Immature natural killer cell (primary cell): Measurements from ENCODE around the gene SMU1. TPM values are rescaled to one million over a fixed set of nuclear protein-coding genes. Genes with fewer than 3 reads are reported as not detected.
A peak's percentile ranks its signal among the peaks of the same experiment; 100 is the strongest.

Experiments used
- DNase-seq, 3 donors: peaks; one replicate each; pipeline ENCODE4 v3.0.0; 2022; ENCODE audit warnings: mixed read lengths in 1 of 3
- H3K27ac Mint-ChIP-seq, 6 donors: one replicate each; pipeline ENCODE4 v1.8.0; 2020; ENCODE audit warnings: mixed read lengths in 6 of 6, mild to moderate bottlenecking in 5 of 6, inconsistent platforms in 4 of 6, moderate library complexity in 3 of 6
- H3K27me3 Mint-ChIP-seq, 3 donors: one replicate each; pipeline ENCODE4 v1.8.0; 2020 to 2021; ENCODE audit warnings: low read depth in 3 of 3, mild to moderate bottlenecking in 3 of 3, mixed read lengths in 3 of 3, moderate library complexity in 3 of 3, inconsistent platforms in 1 of 3
- H3K36me3 Mint-ChIP-seq, 3 donors: one replicate each; pipeline ENCODE4 v1.8.0; 2020; ENCODE audit warnings: mixed read lengths in 3 of 3, inconsistent platforms in 2 of 3, mild to moderate bottlenecking in 2 of 3
- H3K4me1 Mint-ChIP-seq, 2 donors: one replicate each; pipeline ENCODE4 v1.8.0; 2020; ENCODE audit warnings: inconsistent platforms in 2 of 2, mild to moderate bottlenecking in 2 of 2, mixed read lengths in 2 of 2, moderate library complexity in 1 of 2
- H3K4me3 Mint-ChIP-seq, 5 donors: one replicate each; pipeline ENCODE4 v1.8.0; 2020; ENCODE audit warnings: mild to moderate bottlenecking in 5 of 5, mixed read lengths in 5 of 5, inconsistent platforms in 3 of 5, moderate library complexity in 3 of 5
- H3K9me3 Mint-ChIP-seq, 6 donors: one replicate each; pipeline ENCODE4 v1.8.0; 2020; ENCODE audit warnings: mild to moderate bottlenecking in 6 of 6, mixed read lengths in 6 of 6, inconsistent platforms in 4 of 6, moderate library complexity in 3 of 6
- polyA plus RNA-seq, 3 donors: library from polyadenylated mRNA; unstranded; fragments of 300-500 nt; fragmentation: Illumina TruSeq; gene quantifications; one replicate each; pipeline ENCODE4 v1.2.3, GENCODE V29; 2021

The SMU1 gene
- polyA plus RNA-seq, 3 donors from 2014 or later, result 15.5 to 35.7 (median 22.5) TPM

DNA sequence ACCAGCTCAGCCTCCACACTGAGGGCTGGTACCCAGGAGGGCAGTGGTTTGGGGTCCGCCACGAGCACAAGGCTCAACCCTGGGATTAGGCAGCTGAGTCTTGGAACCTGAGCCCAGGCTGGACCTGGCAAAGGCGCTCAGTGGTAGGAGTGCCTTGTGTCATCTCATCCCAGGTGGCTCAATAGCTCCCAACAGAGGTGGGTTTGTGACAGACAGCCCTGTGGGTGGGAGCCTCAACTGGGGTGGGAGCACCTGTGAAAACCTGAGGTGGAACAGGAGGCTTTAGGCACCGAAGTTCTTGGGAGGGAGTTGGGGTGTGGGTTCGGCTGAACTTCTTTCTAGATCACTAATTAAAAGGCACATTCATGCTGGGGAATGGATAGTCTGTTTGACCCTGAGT, 35.2 kb upstream of the SMU1 start:
- no peak for DNase-seq
- Mint-ChIP-seq H3K27me3 (peaks cover 2 to 17% (median 14%) of the 10 kb centered on the region in 3 donors), H3K4me1 (peaks cover 36 to 66% of the 10 kb centered on the region in 2 donors), H3K36me3 (peaks cover 22 to 54% (median 28%) of the 10 kb centered on the region in 3 donors), H3K4me3 (no peak overlapping the region), H3K27ac (peak overlapping the region in 5 of 6 donors; percentile 2 to 92 (median 77)), H3K9me3 (no peaks in the 10 kb centered on the region)

DNA sequence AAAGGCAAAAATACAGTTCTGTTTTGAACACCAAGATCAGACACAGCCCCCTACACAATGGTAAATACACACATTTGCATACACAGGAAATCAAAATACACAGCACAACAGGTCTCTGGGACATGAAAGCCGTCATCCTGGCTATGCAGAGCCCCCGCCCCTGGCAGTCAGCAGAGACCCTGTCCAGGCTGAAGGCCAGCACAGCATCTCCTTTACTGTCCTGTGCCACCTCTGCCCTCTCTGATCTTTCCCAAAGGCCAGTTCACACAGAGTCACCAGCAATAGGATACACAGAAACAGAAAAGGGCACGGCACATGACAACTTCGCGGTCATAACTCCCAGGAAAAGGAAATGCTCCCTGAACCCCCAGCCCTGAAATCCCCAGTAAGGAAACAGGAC, 34.2 kb upstream of the SMU1 start:
- H3K9me3 Mint-ChIP-seq, result no peaks in the 10 kb centered on the region
- peak overlapping the region in 4 of 6 donors; percentile 16 to 53 (median 45) for H3K27ac Mint-ChIP-seq
- no peak overlapping the region for H3K4me3 Mint-ChIP-seq
- DNase-seq, result no peak
- peaks cover 6 to 17% (median 14%) of the 10 kb centered on the region in 3 donors for H3K27me3 Mint-ChIP-seq
- H3K36me3 Mint-ChIP-seq, result peaks cover 22 to 51% (median 24%) of the 10 kb centered on the region in 3 donors
- H3K4me1 Mint-ChIP-seq, result peaks cover 34 to 62% of the 10 kb centered on the region in 2 donors

DNA sequence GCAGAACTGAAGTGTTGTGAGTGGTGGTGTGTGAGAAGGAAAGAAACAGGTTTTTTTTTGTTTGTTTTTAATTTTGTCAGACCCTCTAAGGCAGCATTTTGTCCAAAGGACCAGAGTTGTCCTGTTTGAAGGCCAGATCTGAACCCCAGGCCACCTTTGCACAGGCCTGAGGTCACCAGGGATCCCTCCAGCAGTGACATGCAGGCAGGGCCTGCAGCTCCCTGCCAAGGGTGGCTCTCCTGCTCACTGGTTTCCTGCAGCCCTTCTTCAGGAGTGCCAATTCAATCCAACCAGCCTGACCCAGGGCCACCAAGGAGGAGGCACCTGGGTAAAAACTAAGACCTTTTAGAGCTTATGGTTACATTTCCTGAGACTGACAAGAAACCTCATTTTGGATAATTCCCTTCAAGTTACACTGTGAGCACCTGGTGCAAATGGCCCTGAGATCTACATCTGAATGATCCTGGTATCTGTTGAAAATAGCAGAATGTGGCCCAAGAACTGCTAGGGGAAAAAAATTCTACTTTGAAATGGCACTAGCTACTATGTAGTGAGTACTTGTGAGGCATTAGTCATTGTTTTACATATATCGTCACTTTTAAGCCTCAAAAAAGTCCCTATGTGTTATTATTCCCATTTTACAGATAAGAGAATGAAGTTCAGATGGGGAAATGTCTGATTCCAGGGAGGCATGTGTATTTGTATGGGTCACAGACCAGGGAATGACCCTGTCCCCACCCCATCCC, 33.5 kb upstream of the SMU1 start:
- Mint-ChIP-seq H3K9me3 (no peaks in the 10 kb centered on the region), H3K27me3 (peaks cover 8 to 17% (median 14%) of the 10 kb centered on the region in 3 donors), H3K4me1 (peaks cover 27 to 57% of the 10 kb centered on the region in 2 donors), H3K4me3 (no peak overlapping the region), H3K36me3 (peaks cover 22 to 47% (median 23%) of the 10 kb centered on the region in 3 donors), H3K27ac (peak overlapping the region; percentile 24 to 80 (median 54))
- DNase-seq, result no peak

DNA sequence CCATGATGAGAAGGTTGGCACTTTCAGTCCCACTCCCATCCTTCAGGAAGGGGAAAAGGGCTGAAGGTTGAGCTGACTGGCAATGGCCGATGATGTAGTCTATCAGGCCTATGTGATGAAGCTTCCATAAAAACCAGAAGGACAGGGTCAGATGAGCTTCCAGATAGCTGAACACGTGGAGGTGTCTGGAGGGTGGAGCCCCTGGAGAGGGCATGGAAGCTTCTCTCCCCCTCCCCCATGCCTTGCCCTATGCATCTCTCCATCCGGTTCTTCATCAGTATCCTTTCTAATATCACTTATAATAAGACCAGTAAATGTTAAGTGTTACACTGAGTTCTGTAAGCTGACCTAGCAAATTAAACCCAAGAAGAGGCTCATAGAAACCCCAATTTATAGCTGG, 32.6 kb upstream of the SMU1 start:
- peak overlapping the region in 3 of 6 donors; percentile 29 to 54 (median 49) for H3K27ac Mint-ChIP-seq
- H3K36me3 Mint-ChIP-seq, result peaks cover 20 to 43% (median 24%) of the 10 kb centered on the region in 3 donors
- no peaks in the 10 kb centered on the region for H3K9me3 Mint-ChIP-seq
- peaks cover 18 to 48% of the 10 kb centered on the region in 2 donors for H3K4me1 Mint-ChIP-seq
- DNase-seq, result no peak
- H3K4me3 Mint-ChIP-seq, result no peak overlapping the region
- peaks cover 11 to 17% (median 11%) of the 10 kb centered on the region in 3 donors for H3K27me3 Mint-ChIP-seq

DNA sequence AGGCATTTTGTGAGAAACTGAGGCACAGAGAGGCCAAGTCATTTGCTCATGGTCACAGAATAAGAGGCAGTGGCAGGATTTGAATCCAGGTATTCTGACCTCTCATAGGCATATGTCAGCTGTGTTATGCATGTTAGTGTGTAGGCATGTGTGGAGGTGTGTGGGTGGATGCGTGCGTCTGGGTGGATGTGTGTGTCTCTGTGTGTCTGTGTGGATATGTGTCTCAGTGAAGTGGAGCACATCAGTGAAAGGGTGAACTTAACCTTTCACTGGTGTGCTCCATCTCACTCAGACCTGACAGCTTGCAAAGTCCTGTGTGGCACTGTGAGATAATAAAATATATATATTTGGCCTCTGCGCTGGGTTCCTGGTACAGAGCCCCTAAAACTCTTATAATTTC, 32.0 kb upstream of the SMU1 start:
- H3K4me1 Mint-ChIP-seq, result peaks cover 12 to 42% of the 10 kb centered on the region in 2 donors
- peaks cover 19 to 41% (median 27%) of the 10 kb centered on the region in 3 donors for H3K36me3 Mint-ChIP-seq
- peaks cover 8 to 11% (median 10%) of the 10 kb centered on the region in 3 donors for H3K27me3 Mint-ChIP-seq
- no peak overlapping the region for H3K4me3 Mint-ChIP-seq
- no peaks in the 10 kb centered on the region for H3K9me3 Mint-ChIP-seq
- peak overlapping the region in 1 of 6 donors; percentile 72 for H3K27ac Mint-ChIP-seq
- DNase-seq, result no peak

DNA sequence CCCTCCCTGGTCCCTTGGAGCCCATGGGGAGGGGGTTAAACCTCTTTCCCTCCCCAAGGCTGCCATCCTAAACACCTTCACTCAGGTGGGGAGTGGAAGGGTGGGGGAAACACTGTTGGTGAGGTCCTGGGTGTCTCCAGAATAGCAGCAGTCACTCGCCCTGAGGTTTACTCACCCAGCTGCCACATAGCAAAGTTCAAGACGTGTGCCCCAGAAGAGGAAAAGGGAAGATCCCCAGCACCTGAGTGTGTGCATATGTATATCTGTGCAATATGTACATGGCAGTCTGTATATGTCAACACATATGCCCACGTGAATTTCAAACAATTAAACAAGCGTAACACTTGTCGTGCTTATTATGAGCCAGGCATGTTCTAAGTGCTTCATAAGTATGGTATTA, 31.3 kb upstream of the SMU1 start:
- peaks cover 8 to 14% (median 10%) of the 10 kb centered on the region in 3 donors for H3K27me3 Mint-ChIP-seq
- H3K36me3 Mint-ChIP-seq, result peaks cover 17 to 34% (median 25%) of the 10 kb centered on the region in 3 donors
- H3K4me3 Mint-ChIP-seq, result no peak overlapping the region
- H3K4me1 Mint-ChIP-seq, result peaks cover 5 to 35% of the 10 kb centered on the region in 2 donors
- DNase-seq, result no peak
- H3K9me3 Mint-ChIP-seq, result no peaks in the 10 kb centered on the region
- H3K27ac Mint-ChIP-seq, result no peak overlapping the region

DNA sequence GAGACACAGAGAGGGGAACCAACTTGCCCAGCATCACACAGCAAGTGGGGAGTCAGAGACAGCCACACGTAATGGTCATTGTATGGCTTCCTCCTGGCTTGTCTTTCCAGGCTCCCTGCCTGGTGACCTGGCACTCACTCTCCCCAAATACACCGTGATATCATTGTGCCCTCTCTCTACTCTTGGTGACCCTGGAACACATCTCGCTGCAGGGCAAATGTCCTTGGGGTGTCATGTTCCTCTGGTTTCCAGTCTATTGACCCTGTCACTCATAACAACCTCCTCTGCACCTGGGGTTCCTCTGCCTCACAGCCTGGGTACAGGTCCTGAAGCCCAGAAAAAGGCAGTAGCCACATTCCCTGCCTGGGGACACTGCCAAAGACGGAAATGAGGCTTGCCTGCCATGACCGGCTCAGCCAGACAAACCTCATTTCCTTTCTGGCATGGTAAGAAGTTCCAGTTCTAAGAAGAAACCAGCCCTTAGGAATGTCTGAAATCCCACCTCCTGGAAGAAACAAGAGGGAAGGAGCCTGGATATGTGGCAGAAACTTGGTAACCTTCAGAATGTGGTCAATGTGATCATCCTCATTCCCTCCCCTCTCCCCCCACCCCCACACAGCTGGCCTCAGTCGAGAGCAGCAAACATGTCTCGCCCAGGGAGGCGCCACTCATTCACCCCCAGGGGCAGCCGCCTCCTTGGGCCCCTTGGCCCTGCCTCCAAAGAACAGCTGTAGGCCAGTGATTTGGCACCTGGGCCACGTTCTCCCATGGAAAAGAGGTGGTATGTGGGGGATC, 30.6 kb upstream of the SMU1 start:
- H3K27me3 Mint-ChIP-seq, result peaks cover 7 to 16% (median 8%) of the 10 kb centered on the region in 3 donors
- peaks cover 13 to 27% (median 25%) of the 10 kb centered on the region in 3 donors for H3K36me3 Mint-ChIP-seq
- H3K27ac Mint-ChIP-seq, result no peak overlapping the region
- peaks cover 4 to 29% of the 10 kb centered on the region in 2 donors for H3K4me1 Mint-ChIP-seq
- DNase-seq, result no peak
- no peaks in the 10 kb centered on the region for H3K9me3 Mint-ChIP-seq
- no peak overlapping the region for H3K4me3 Mint-ChIP-seq

DNA sequence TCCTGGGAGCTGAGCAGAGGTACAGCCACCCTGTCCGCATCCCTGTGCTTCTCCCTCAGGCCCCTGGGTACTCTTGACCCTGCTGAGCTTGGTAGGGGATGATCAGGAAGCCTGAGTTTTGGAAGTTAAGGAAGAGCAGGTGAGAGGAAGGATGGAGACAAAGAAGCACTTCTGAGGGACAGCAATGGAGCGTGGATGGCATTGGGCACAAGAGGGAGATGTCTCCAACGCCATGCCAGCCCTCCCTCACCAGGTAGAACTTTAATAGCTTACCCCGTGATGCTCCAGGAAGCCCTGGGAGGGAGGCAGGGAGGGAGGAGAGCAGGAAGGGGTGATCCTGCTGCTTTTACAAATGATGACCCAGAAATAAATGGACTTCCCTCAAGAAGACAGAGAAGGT, 29.9 kb upstream of the SMU1 start:
- H3K27me3 Mint-ChIP-seq, result peaks cover 2 to 16% (median 3%) of the 10 kb centered on the region in 3 donors
- peaks cover 2 to 24% of the 10 kb centered on the region in 2 donors for H3K4me1 Mint-ChIP-seq
- no peaks in the 10 kb centered on the region for H3K9me3 Mint-ChIP-seq
- no peak overlapping the region for H3K4me3 Mint-ChIP-seq
- DNase-seq, result no peak
- H3K36me3 Mint-ChIP-seq, result peaks cover 9 to 20% (median 20%) of the 10 kb centered on the region in 3 donors
- H3K27ac Mint-ChIP-seq, result peak overlapping the region in 2 of 6 donors; percentile 30 to 43

DNA sequence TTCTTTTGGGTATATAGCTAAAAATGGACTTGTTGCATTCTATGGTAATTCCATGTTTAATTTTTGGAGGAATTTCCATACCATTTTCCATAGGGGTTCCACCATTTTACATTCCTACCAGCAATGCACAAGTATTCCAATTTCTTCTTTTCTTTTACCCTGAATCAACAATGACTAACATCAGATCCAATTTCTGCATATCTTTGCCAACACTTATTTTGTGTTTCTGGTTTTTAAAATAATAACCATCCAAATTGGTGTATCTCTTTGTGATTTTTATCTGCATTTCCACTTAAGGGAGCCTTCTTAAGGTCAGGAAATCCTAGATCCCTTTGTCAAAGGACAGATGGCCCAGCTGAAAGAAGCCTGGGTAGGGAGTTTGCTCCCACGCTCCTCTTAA, 29.5 kb upstream of the SMU1 start:
- Mint-ChIP-seq H3K36me3 (peaks cover 9 to 20% (median 16%) of the 10 kb centered on the region in 3 donors), H3K4me3 (no peak overlapping the region)

DNA sequence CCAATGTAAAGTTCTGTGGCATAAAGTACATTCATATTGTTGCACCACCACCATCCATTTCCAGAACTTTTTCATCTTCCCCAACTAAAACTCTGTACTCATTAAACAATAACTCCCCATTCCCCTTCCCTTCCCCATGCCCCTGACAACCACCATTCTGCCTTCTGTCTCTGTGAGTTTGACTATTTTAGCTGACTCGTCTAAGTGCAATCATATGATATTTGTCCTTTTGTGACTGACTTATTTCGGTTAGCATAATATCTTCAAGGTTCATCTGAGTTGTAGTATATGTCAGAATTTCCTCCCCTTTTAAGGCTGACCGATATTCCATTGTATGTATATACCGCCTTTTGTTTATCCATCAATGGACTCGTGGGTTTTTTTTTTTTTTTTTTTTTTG, 29.0 kb upstream of the SMU1 start:
- Mint-ChIP-seq H3K36me3 (peaks cover 9 to 20% (median 14%) of the 10 kb centered on the region in 3 donors), H3K4me3 (no peak overlapping the region), H3K27ac (peak overlapping the region in 1 of 6 donors; percentile 2), H3K27me3 (peaks cover 0 to 16% (median 3%) of the 10 kb centered on the region in 3 donors), H3K4me1 (peaks cover 2 to 15% of the 10 kb centered on the region in 2 donors), H3K9me3 (no peaks in the 10 kb centered on the region)
- no peak for DNase-seq

More for the DNA sequence above, 29.5 kb upstream of the SMU1 start:
- H3K27me3 Mint-ChIP-seq, result peaks cover 1 to 16% (median 3%) of the 10 kb centered on the region in 3 donors
- DNase-seq, result no peak
- peak overlapping the region in 2 of 6 donors; percentile 30 to 43 for H3K27ac Mint-ChIP-seq
- H3K4me1 Mint-ChIP-seq, result peaks cover 2 to 19% of the 10 kb centered on the region in 2 donors
- H3K9me3 Mint-ChIP-seq, result no peaks in the 10 kb centered on the region

DNA sequence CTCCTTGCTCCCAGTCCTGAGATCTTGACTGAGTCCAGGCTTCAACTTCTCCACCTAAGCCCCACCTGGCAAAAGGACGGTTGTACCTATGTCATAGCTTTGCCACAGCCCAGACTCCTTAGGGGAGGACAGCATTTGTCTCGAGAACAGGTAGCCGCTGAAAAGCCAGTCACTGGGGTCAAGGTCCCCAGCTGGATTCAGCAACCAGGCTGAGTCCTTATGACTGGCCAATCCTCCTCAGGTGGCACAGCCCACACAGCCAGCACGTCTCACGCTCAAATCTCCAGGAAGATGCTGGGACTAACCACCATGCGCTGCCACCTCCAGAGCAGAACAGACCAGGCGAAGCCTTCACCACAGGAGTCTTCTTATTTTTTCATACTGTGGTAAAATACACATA, 27.9 kb upstream of the SMU1 start:
- H3K4me1 Mint-ChIP-seq, result peaks cover 0 to 4% of the 10 kb centered on the region in 2 donors
- peak overlapping the region in 3 of 6 donors; percentile 38 to 57 (median 39) for H3K27ac Mint-ChIP-seq
- no peaks in the 10 kb centered on the region for H3K9me3 Mint-ChIP-seq
- DNase-seq, result no peak
- peaks cover 0 to 16% (median 3%) of the 10 kb centered on the region in 3 donors for H3K27me3 Mint-ChIP-seq
- H3K36me3 Mint-ChIP-seq, result peaks cover 5 to 16% (median 6%) of the 10 kb centered on the region in 3 donors
- no peak overlapping the region for H3K4me3 Mint-ChIP-seq

DNA sequence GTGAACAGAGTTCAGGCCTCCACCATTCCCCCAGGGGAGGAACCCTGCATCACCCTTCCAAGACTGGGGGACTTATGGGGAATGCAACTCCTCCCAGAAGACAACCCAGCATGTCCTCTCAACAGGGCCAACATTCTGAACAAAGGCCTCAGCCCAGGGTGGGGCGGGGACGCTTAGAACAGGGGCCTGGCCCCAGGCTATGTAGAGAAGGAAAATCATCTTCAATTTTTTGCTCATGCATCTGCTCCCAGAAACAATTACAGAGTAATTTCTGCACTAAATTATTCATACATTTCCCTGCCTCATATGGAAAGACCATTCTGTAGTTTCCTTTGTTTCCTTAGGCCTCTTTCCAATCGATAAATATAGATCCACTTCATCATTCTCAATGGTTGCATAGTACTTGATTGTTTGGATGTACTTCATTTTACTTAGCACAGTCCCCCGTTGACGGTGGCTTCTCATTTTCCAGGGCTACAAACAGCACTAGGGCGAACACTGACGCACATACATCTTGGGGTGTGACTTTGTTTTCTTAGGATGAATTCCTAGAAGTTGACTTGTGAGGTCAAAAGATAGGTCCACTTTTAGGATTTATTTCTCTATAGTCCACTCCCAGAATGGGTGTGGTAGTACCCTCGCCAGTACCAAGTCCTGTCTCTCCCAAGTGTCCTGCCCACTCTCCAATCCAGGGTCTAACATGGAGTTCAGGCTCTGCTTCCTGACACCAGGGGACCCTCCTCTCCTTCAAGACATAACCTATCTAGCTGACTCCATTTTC, 27.2 kb upstream of the SMU1 start:
- Mint-ChIP-seq H3K27ac (peak overlapping the region in 4 of 6 donors; percentile 38 to 51 (median 41)), H3K4me1 (no peaks in the 10 kb centered on the region), H3K36me3 (peaks cover 4 to 10% (median 5%) of the 10 kb centered on the region in 3 donors)

More for the DNA sequence above, 27.2 kb upstream of the SMU1 start:
- no peak for DNase-seq
- no peaks in the 10 kb centered on the region for H3K9me3 Mint-ChIP-seq
- H3K4me3 Mint-ChIP-seq, result no peak overlapping the region
- peaks cover 0 to 16% (median 3%) of the 10 kb centered on the region in 3 donors for H3K27me3 Mint-ChIP-seq
